Activated T-helper 17 cell treated with anti-CD3 and anti-CD28 coated beads, Interleukin-2, amount 50 U/mL, for 72 hours (primary cell): Measurements from ENCODE around the gene LMTK2. TPM values are rescaled to one million over a fixed set of nuclear protein-coding genes. Genes with fewer than 3 reads are reported as not detected.

Experiments
- ATAC-seq: fragments of 150-1000 bp; cut with Tn5 transposase; replicated peaks from 2 replicates; pipeline ENCODE4 v1.10.0; 2021; ENCODE audit warnings: mild to moderate bottlenecking, moderate library complexity
- H3K27ac Mint-ChIP-seq: one replicate; pipeline ENCODE4 v1.8.0; 2022; ENCODE audit warnings: mixed read lengths
- H3K27me3 Mint-ChIP-seq: one replicate; pipeline ENCODE4 v1.8.0; 2022; ENCODE audit warnings: mixed read lengths
- H3K36me3 Mint-ChIP-seq: one replicate; pipeline ENCODE4 v1.8.0; 2022; ENCODE audit warnings: low read depth, mild to moderate bottlenecking, mixed read lengths
- H3K4me1 Mint-ChIP-seq: one replicate; pipeline ENCODE4 v1.8.0; 2022; ENCODE audit warnings: mixed read lengths
- H3K4me3 Mint-ChIP-seq: one replicate; pipeline ENCODE4 v1.8.0; 2022; ENCODE audit warnings: mild to moderate bottlenecking, mixed read lengths
- H3K9me3 Mint-ChIP-seq: one replicate; pipeline ENCODE4 v1.8.0; 2022; ENCODE audit warnings: mixed read lengths
- total RNA-seq, 2 donors: library from RNA; stranded (reverse); gene quantifications; one replicate each; pipeline ENCODE4 v1.2.3, GENCODE V29; 2022

Gene LMTK2
- total RNA-seq, 2 donors from 2014 or later = 8.6 to 15.8 TPM

DNA sequence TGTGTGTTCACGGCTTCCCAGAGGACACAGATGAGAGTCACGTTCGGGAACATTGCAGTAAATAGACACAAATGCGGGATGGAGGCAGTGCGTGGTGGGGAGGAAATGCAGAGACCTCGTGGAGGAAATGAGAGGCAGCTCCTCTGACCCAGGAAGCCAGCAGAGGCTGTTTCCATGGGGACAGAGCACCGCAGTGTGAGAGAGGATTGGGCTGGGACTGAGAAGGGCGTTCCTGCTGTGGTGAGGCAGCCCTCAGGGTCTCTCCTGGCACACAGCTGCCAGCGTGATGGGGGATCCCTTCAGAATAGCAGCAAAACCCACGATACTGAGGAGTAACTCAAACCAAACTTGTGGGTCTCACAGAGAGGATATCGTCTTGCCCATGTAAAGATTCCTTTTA lies 82.9 kb downstream of the LMTK2 start:
- Mint-ChIP-seq H3K27me3 (no peaks in the 10 kb centered on the region), H3K4me1 (no peaks in the 10 kb centered on the region), H3K27ac (no peak overlapping the region), H3K4me3 (no peak overlapping the region), H3K9me3 (no peaks in the 10 kb centered on the region), H3K36me3 (peaks cover 78% of the 10 kb centered on the region)
- no peak for ATAC-seq

DNA sequence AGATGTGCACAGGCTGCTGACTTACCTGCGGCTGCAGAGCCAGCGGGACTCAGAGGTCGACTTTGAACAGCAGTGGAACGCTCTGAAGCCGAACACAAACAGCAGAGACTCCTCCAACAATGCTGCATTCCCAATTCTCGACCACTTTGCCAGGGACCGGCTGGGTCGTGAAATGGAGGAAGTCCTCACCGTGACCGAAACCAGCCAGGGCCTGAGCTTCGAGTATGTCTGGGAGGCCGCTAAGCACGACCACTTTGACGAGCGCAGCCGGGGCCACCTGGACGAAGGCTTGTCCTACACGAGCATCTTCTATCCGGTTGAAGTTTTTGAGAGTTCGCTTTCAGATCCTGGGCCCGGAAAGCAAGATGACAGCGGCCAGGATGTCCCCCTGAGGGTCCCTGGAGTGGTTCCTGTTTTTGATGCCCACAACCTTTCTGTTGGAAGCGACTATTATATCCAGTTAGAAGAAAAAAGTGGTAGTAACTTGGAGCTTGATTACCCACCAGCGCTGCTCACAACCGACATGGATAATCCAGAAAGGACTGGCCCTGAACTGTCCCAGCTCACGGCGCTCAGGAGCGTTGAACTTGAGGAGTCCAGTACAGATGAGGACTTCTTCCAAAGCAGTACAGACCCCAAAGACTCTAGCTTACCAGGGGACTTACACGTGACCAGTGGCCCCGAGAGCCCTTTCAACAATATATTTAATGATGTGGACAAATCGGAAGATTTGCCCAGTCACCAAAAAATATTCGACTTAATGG lies 85.2 kb downstream of the LMTK2 start:
- no peak overlapping the region for H3K27ac Mint-ChIP-seq
- no peaks in the 10 kb centered on the region for H3K27me3 Mint-ChIP-seq
- no peak for ATAC-seq
- no peaks in the 10 kb centered on the region for H3K4me1 Mint-ChIP-seq
- no peak overlapping the region for H3K4me3 Mint-ChIP-seq
- H3K9me3 Mint-ChIP-seq = no peaks in the 10 kb centered on the region
- peaks cover 86% of the 10 kb centered on the region for H3K36me3 Mint-ChIP-seq

DNA sequence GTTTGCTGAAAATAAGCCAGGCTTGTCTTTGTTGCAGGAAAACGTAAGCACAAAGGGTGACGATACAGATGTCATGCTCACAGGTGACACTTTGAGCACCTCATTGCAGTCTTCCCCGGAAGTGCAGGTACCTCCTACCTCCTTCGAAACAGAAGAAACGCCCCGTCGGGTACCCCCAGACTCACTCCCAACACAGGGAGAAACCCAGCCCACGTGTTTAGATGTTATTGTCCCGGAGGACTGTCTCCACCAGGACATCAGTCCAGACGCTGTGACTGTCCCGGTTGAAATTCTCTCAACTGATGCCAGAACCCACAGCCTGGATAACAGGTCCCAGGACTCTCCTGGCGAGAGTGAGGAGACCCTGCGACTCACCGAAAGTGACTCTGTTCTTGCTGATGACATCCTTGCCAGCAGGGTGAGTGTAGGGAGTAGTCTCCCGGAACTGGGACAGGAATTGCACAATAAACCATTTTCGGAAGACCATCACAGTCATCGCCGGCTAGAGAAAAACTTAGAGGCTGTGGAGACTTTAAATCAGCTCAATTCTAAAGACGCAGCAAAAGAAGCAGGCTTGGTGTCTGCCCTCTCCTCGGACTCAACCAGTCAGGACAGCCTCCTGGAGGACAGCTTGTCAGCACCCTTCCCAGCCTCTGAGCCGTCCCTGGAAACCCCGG lies 86.3 kb downstream of the LMTK2 start:
- H3K9me3 Mint-ChIP-seq = no peaks in the 10 kb centered on the region
- no peak overlapping the region for H3K27ac Mint-ChIP-seq
- peaks cover 79% of the 10 kb centered on the region for H3K36me3 Mint-ChIP-seq
- no peaks in the 10 kb centered on the region for H3K4me1 Mint-ChIP-seq
- no peaks in the 10 kb centered on the region for H3K27me3 Mint-ChIP-seq
- H3K4me3 Mint-ChIP-seq = no peak overlapping the region
- no peak for ATAC-seq

DNA sequence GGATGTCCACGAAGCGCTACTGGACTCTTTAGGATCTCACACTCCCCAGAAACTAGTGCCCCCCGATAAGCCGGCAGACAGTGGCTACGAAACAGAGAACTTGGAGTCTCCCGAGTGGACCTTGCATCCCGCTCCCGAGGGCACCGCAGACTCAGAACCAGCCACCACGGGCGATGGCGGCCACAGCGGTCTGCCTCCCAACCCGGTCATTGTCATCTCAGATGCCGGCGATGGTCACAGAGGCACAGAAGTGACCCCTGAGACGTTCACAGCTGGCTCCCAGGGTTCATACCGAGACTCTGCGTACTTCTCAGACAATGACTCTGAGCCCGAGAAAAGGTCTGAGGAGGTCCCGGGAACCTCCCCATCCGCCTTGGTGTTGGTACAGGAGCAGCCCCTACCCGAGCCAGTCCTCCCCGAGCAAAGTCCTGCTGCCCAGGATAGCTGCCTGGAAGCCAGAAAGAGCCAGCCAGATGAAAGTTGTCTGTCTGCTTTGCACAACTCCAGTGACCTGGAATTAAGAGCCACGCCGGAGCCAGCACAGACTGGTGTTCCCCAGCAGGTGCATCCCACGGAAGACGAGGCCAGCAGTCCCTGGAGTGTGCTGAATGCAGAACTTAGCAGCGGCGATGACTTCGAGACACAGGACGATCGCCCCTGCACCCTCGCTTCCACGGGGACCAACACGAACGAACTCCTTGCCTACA lies 87.0 kb downstream of the LMTK2 start:
- H3K27me3 Mint-ChIP-seq = no peaks in the 10 kb centered on the region
- peaks cover 76% of the 10 kb centered on the region for H3K36me3 Mint-ChIP-seq
- H3K4me1 Mint-ChIP-seq = no peaks in the 10 kb centered on the region
- no peaks in the 10 kb centered on the region for H3K9me3 Mint-ChIP-seq
- H3K4me3 Mint-ChIP-seq = no peak overlapping the region
- H3K27ac Mint-ChIP-seq = no peak overlapping the region
- ATAC-seq = no peak

DNA sequence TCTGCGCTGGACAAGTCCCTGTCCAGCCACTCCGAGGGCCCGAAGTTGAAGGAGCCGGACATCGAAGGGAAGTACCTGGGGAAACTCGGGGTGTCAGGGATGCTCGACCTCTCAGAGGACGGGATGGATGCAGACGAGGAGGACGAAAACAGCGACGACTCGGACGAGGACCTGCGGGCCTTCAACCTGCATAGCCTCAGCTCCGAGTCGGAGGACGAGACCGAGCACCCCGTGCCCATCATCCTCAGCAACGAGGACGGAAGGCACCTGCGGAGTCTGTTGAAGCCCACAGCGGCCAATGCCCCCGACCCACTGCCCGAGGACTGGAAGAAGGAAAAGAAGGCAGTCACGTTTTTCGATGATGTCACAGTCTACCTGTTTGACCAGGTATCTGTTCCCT lies 87.5 kb downstream of the LMTK2 start:
- no peak overlapping the region for H3K27ac Mint-ChIP-seq

DNA sequence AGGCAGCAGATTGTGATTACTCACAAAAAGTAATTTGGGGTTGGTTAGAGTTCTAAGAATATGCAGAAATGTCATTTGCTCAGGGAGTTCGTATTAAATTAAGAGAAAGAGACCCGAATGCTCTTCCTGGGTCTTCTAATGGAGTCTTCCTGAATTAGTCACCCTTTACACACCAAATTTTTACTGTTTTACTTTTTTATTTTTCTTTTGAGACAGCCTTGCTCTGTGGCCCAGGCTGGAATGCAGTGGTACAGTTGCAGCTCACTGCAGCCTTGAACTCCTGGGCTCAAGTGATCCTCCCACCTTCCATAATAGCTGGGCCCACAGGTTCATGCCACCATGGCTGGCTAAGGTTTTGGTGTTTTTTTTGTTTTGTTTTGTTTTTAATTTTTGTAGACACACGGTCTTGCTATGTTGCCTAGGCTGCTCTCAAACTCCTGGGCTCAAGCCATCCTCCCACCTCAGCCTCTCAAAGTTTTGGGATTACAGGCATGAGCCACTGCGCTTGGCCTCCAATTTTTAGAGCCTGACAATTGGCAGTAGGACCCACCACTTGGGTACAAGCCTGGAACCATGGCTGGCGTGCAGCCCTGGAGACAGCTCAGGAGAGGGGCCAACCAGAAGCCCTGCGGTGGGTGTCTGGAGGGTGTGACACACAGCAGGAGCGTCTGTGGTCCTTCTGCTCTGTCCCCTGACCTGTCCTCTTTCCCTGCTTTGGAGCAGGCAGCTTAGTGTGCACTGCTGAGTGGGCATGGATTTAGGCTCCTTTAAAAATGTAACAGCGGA lies 88.2 kb downstream of the LMTK2 start:
- Mint-ChIP-seq H3K9me3 (no peaks in the 10 kb centered on the region), H3K4me1 (peaks cover under 1% of the 10 kb centered on the region), H3K36me3 (peaks cover 71% of the 10 kb centered on the region), H3K4me3 (no peak overlapping the region), H3K27me3 (no peaks in the 10 kb centered on the region), H3K27ac (no peak overlapping the region)
- no peak for ATAC-seq

More for the DNA sequence above, 87.5 kb downstream of the LMTK2 start:
- no peak overlapping the region for H3K4me3 Mint-ChIP-seq
- H3K4me1 Mint-ChIP-seq = no peaks in the 10 kb centered on the region
- no peaks in the 10 kb centered on the region for H3K27me3 Mint-ChIP-seq
- H3K36me3 Mint-ChIP-seq = peaks cover 74% of the 10 kb centered on the region
- no peaks in the 10 kb centered on the region for H3K9me3 Mint-ChIP-seq
- no peak for ATAC-seq

DNA sequence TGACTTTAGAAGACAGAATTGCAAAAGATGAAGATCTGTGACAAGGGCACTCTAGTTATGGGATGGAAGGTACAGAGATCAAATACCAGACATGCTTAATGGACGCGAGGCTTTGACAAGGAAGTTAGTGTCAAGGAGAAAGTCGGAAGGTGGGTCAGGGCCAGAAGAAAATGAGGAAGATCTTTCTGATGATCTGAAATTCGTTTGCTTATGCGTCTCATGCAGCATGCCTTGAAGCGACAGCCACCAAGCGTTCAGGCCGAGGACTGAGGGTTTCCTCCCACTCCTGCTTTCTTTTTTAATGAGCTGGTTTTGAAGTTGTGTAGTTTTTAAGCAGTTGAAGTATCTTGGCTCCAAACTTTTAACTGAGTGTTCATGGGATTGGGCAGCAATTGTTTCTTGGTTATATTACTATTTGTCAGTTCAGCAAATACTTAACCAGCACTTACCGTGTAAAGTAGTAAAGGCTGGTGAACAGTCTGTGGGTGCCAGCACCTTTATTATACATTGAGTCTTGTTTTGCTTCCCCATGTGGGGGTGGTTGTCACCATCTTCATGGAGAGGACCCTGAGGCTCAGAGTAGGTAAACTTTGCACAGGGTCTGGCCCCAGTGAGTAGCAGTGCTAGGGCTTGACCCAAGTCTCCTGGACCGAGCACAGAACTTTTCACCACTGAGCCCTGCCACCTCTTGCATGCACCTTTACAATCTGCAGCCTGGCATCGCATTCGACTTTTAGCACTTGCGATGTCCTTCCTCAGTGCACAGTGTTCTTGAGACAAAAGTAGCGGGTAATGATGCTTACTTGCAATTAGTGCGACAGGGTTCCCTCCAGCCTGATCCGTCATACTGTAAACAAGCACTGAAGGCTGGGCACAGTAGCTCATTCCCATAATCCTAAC lies 90.3 kb downstream of the LMTK2 start:
- ATAC-seq = no peak
- Mint-ChIP-seq H3K27me3 (no peaks in the 10 kb centered on the region), H3K36me3 (peaks cover 60% of the 10 kb centered on the region), H3K4me3 (no peak overlapping the region), H3K4me1 (peaks cover 20% of the 10 kb centered on the region), H3K27ac (no peak overlapping the region), H3K9me3 (no peaks in the 10 kb centered on the region)

DNA sequence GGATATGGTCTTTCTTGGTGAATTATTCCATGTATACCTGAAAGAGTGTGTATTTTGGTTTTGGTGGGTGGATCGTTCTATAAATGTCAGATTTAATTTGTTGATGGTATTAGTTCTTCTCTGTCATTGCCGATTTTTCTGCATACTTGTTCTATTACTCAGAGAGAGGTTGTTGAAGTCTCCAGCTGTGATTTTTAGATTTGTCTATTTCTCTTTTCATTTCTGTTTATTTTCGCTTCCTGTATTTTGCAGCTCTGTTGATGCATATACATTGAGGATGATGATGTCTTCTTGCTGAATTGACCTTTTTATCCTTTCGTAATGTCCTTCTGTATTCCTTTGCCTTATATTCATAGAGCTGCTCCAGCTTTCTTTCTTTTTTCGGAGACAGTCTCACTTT lies 92.5 kb downstream of the LMTK2 start:
- Mint-ChIP-seq H3K4me3 (no peak overlapping the region), H3K36me3 (peaks cover 58% of the 10 kb centered on the region), H3K27ac (no peak overlapping the region), H3K9me3 (no peaks in the 10 kb centered on the region), H3K27me3 (no peaks in the 10 kb centered on the region), H3K4me1 (peaks cover 30% of the 10 kb centered on the region)
- ATAC-seq = no peak

DNA sequence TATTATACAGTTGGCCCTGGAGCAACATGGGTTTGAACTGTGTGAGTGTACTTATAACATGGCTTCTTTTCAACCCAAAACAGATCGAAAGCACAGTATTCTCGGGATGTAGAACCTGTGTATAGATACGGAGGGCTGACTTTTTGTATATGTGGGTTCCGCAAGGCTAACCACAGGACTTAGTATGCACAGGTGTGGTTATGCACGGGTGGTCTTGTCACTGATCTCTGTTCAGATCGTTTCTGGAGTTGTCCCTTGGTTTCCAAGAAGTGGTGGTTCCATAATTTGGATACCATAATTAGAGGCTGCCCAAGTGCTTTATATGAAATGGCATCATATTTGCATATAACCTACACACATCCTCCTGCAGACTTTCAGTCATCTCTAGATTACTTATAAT lies 93.7 kb downstream of the LMTK2 start:
- H3K4me3 Mint-ChIP-seq = peak overlapping the region; percentile 27
- no peaks in the 10 kb centered on the region for H3K27me3 Mint-ChIP-seq
- ATAC-seq = peak; percentile 37
- peak overlapping the region; percentile 59 for H3K27ac Mint-ChIP-seq
- H3K36me3 Mint-ChIP-seq = peaks cover 56% of the 10 kb centered on the region
- H3K4me1 Mint-ChIP-seq = peaks cover 30% of the 10 kb centered on the region
- H3K9me3 Mint-ChIP-seq = no peaks in the 10 kb centered on the region

DNA sequence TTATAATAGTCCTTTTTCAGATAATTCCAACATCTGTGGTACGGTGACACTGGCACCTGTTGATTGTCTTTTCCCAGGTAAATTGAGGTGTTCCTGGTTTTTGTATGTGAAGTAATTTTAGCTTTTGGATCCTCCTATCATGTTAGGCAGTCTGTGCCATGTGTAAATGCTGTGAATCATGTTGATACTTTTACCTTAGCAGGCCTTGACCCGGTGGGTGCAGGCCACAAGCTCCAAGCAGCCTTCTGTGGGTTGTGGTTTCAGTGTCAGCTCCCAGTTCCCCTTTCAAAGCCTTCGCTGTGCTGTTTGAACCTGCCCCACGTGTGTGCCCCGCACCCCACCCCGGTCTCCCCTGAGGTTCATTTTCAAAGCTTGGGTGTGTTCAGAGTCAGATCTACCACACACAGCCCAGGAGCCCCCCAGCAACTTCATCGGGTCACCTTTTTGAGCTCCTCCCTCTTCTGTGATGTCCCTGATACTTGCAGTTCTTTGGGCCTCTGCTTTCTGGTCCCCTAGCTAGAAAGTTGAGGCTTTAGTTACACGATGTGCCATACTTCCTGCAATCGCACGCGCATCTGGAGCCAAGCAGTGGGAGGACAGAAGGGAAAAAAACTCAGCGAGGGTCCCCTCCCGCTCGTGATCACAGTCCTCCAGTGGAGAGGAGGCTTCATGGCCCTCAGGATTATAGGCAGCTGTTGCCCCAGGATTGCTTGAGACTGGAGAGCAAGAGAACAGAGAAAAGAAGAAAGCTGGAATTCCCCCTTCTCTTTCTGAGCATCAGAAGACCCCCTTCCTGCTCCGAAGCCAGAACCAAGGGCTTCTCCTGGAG lies 95.9 kb downstream of the LMTK2 start:
- Mint-ChIP-seq H3K27ac (peak overlapping the region; percentile 44), H3K4me3 (peak overlapping the region; percentile 64), H3K4me1 (peaks cover 30% of the 10 kb centered on the region), H3K36me3 (peaks cover 69% of the 10 kb centered on the region), H3K27me3 (no peaks in the 10 kb centered on the region), H3K9me3 (no peaks in the 10 kb centered on the region)
- ATAC-seq = peak; percentile 96

DNA sequence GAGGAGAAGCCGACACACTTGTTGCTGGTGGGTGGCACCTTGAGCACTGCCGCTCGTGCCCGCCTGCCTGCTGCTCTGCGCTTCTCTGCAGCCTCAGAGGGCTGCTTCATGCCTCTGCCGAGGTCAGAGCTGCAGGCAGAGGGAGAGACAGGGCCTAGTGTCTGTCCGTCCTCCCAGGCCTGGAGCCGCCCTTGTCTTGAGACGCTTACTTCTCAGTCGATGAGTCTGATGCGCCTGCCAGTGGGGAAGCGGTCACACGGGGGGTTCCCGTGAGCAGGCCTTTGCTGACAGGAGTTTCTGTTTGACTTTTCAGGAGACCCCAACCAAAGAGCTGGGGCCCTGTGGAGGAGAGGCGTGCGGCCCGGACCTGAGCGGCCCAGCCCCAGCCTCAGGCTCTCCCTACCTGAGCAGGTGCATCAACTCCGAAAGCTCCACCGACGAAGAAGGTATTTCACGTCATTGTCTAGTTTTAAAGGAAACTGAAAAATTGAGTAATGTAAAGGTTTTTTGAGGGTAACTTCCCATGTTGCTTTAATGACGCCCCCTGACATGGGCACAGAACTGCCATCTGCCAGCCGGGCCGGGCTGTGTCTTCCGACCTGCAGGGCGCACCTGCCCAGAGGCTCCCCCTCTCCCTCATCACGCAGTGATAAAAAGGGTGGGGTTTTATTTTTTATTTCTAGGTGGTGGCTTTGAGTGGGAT lies 96.8 kb downstream of the LMTK2 start:
- Mint-ChIP-seq H3K4me3 (peak overlapping the region; percentile 64), H3K9me3 (no peaks in the 10 kb centered on the region), H3K27ac (no peak overlapping the region), H3K4me1 (peaks cover 30% of the 10 kb centered on the region), H3K27me3 (no peaks in the 10 kb centered on the region), H3K36me3 (peaks cover 63% of the 10 kb centered on the region)
- no peak for ATAC-seq

DNA sequence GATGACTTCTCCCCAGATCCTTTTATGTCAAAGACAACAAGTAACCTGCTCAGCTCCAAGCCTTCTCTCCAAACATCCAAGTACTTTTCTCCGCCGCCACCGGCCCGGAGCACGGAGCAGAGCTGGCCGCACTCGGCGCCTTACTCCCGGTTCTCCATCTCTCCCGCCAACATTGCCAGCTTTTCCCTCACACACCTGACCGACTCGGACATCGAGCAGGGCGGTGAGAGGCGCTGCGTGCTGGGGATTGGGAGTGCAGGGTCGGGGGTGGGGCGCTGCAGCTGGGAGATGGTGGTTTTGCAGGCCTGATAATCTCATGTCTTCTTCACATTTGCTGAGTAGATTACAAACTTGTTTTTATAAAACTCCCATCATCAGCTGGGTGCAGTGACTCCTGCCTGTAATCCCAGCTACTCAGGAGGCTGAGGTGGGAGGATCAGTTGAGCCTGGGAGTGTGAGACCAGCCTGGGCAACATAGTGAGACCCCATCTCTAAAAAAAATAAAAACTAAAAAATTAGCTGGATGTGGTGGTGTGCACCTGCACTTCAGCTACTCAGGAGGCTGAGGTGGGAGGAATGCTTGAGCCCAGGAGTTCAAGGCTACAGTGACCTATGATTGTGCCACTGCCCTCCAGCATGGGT lies 97.4 kb downstream of the LMTK2 start:
- ATAC-seq = no peak
- Mint-ChIP-seq H3K9me3 (no peaks in the 10 kb centered on the region), H3K27ac (no peak overlapping the region), H3K36me3 (peaks cover 60% of the 10 kb centered on the region), H3K4me1 (peaks cover 30% of the 10 kb centered on the region), H3K27me3 (no peaks in the 10 kb centered on the region), H3K4me3 (no peak overlapping the region)
